G401 (cell line): ENCODE data around the gene MAPK8IP2. TPM values are rescaled to one million over a fixed set of nuclear protein-coding genes. Genes with fewer than 3 reads are reported as not detected.
"Not testable (repeated sequence)": the region's sequence is repeated elsewhere in the genome, so short reads cannot be mapped to it uniquely, and the experiment has no call there.

Experiments used
- DNase-seq: peaks from one replicate; pipeline ENCODE4 v3.0.0-alpha.2; 2015; ENCODE audit warnings: low spot score
- in situ Hi-C: cut with HindIII; loops from 2 replicates; pipeline ENCODE4 v1.10.0; 2016; ENCODE audit warnings: low sequenced_read_pairs, mixed read lengths
- total RNA-seq: library from RNA; depleted of rRNA; stranded (reverse); fragments of >200 nt; shearing (Covaris generic); gene quantifications from 2 replicates; pipeline ENCODE4 v1.2.3, GENCODE V29; 2014

The MAPK8IP2 gene
- total RNA-seq, 1 experiment from 2014 or later: 39.8 TPM

- no peak for DNase-seq
- in situ Hi-C loops: no loop called here
These were observed 26.5 kb downstream of the MAPK8IP2 start for GRCh38 chr22:50626850-50627641.

- peak; percentile 85 for DNase-seq
- in situ Hi-C loops: no loop called here
These were observed 27.3 kb downstream of the MAPK8IP2 start, which contains the start of gene ARSA for GRCh38 chr22:50627642-50628542. Gene ARSA, minus strand, starts transcription at chr22:50628152. Its CDS starts 373 bp downstream, at chr22:50627779.

GRCh38 chr22:50628543-50629134, 28.0 kb downstream of the MAPK8IP2 start:
- no peak for DNase-seq
- in situ Hi-C loops: no loop called here

GRCh38 chr22:50630376-50630775, 29.8 kb downstream of the MAPK8IP2 start:
- in situ Hi-C loops: loop anchor here (5.0 kb wide), 1 partner anchor 37 kb away; no protein-coding TSS in a partner anchor
- peak; percentile 77 for DNase-seq

GRCh38 chr22:50633086-50633485, 32.5 kb downstream of the MAPK8IP2 start:
- in situ Hi-C loops: loop anchor here (5.0 kb wide), 1 partner anchor 34 kb away; no protein-coding TSS in a partner anchor
- no peak for DNase-seq

GRCh38 chr22:50633771-50634170, 33.2 kb downstream of the MAPK8IP2 start:
- no peak for DNase-seq
- in situ Hi-C loops: loop anchor here (5.0 kb wide), 1 partner anchor 34 kb away; no protein-coding TSS in a partner anchor

- DNase-seq: no peak
- in situ Hi-C loops: no loop called here
These were observed 35.0 kb downstream of the MAPK8IP2 start for GRCh38 chr22:50635591-50635990.

- in situ Hi-C loops, DNase-seq: not testable (repeated sequence)
These were observed 39.7 kb downstream of the MAPK8IP2 start for GRCh38 chr22:50640296-50640695.

GRCh38 chr22:50640857-50641647, 40.5 kb downstream of the MAPK8IP2 start:
- no peak for DNase-seq
- in situ Hi-C loops: no loop called here

GRCh38 chr22:50641696-50642607, 41.4 kb downstream of the MAPK8IP2 start:
- in situ Hi-C loops: no loop called here
- peak; percentile 22 for DNase-seq

GRCh38 chr22:50643021-50643820, 42.6 kb downstream of the MAPK8IP2 start:
- in situ Hi-C loops: not testable (repeated sequence)
- DNase-seq: peak; percentile 64

GRCh38 chr22:50643821-50644101, 43.2 kb downstream of the MAPK8IP2 start:
- in situ Hi-C loops, DNase-seq: not testable (repeated sequence)

GRCh38 chr22:50653256-50653655, 52.7 kb downstream of the MAPK8IP2 start:
- in situ Hi-C loops: no loop called here
- DNase-seq: no peak

GRCh38 chr22:50654664-50655063, 54.1 kb downstream of the MAPK8IP2 start:
- DNase-seq, in situ Hi-C loops: not testable (repeated sequence)

- in situ Hi-C loops: no loop called here
- DNase-seq: no peak
These were observed 55.8 kb downstream of the MAPK8IP2 start for GRCh38 chr22:50656122-50657070.

- DNase-seq: no peak
- in situ Hi-C loops: no loop called here
These were observed 57.3 kb downstream of the MAPK8IP2 start for GRCh38 chr22:50657925-50658324.
